Lower lobe of right lung (tissue), 2 donors: ENCODE measurements around the gene BHLHE40. TPM values are rescaled to one million over a fixed set of nuclear protein-coding genes. Genes with fewer than 3 reads are reported as not detected.

Experiments
- ATAC-seq, 2 donors: fragments of 200-7000 bp; cut with Tn5 transposase; one replicate each; pipeline ENCODE4 v1.9.1; 2020 to 2022; ENCODE audit warnings: mild to moderate bottlenecking in 2 of 2, moderate library complexity in 2 of 2
- DNase-seq: peaks from one replicate; pipeline ENCODE4 v3.0.0-alpha.2; 2020
- H3K27ac ChIP-seq: fragments of 200-600 bp; one replicate; pipeline ENCODE4 v1.8.0; 2022
- H3K27me3 ChIP-seq: fragments of 200-600 bp; one replicate; pipeline ENCODE4 v1.8.0; 2022; ENCODE audit warnings: low read depth
- H3K36me3 ChIP-seq: fragments of 200-600 bp; one replicate; pipeline ENCODE4 v1.8.0; 2022; ENCODE audit warnings: mild to moderate bottlenecking
- H3K4me1 ChIP-seq: fragments of 200-600 bp; one replicate; pipeline ENCODE4 v1.8.0; 2022
- H3K4me3 ChIP-seq: fragments of 200-600 bp; one replicate; pipeline ENCODE4 v1.8.0; 2022; ENCODE audit warnings: mild to moderate bottlenecking
- H3K9me3 ChIP-seq: fragments of 200-600 bp; one replicate; pipeline ENCODE4 v1.8.0; 2022
- CTCF ChIP-seq: fragments of 200-600 bp; IDR thresholded peaks from one replicate; pipeline ENCODE4 v1.8.0; 2022; ENCODE audit warnings: antibody characterized with exemption, mild to moderate bottlenecking
- intact Hi-C: fragments of 100-400 bp; cut with DNase I; formaldehyde crosslinking; loops from one replicate; pipeline ENCODE4 v1.11.0; 2022
- total RNA-seq: library from RNA; stranded (reverse); fragmentation: NEBNext Ultra II Directional; extraction: Animal tissue kit (Norgen Biotek cat#: 25700); gene quantifications from one replicate; pipeline ENCODE4 v1.2.1, GENCODE V29; 2021
- donor health status: DM: no; HTN: yes; CAD: no; lungs with severe emphysema.

Gene BHLHE40
- total RNA-seq, 1 donor from 2014 or later, result 84.8 TPM

DNA sequence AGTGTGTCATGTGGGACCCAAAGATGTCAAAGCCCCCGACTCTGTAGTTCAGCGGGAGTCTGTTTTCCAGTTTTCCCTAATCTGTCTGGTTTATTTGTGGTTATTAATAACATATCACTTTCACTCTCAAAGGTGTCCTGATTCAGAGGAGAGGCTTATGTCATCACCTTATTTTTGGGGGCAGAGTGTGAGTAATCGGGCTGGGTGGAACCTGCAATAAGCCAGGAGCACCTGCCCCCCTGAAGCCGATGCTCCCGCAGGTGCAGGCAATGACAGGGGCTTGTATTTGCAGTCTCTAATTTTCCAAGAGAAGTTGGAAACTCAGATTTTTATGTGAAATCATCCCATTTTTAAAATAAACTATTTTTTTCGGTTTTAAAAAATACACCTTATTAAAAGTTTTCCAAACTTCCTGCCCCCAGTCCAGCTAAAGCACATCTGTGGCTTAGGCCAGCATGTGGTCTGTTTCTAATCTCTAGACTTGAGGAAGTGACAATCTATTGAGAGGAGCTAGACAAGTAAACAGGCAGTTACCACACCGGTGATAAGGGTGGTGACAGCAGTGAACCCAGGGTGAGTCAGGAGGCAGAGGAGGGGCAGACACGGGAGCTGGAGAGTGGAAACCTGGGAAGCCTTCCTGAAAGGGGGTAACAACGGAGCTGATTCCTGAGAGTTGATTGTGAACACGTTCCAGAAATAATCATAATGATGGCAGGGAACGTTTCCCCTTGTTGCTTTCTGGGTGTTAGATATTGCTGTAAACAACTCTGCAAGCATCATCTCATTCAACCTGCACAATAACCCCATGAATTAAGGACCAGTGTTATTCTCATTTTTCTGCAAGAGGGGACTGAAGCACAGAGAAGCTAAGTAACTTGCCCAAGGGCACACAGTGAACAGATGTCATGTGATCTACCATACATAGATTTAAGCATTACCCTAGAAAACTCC lies 37.2 kb downstream of the BHLHE40 start:
- DNase-seq (peak; percentile 60), ATAC-seq (peak; percentile 73 to 76)
- peaks cover 45% of the 10 kb centered on the region for H3K4me1 ChIP-seq
- no peak for TF ChIP-seq CTCF
- no peaks in the 10 kb centered on the region for H3K36me3 ChIP-seq
- H3K4me3 ChIP-seq, result no peak overlapping the region
- peak overlapping the region; percentile 70 for H3K27ac ChIP-seq
- H3K9me3 ChIP-seq, result no peaks in the 10 kb centered on the region
- intact Hi-C loops, result no loop called here
- no peaks in the 10 kb centered on the region for H3K27me3 ChIP-seq

GRCh38 chr3:5017925-5018531 lies 38.8 kb downstream of the BHLHE40 start:
- H3K4me1 ChIP-seq, result peaks cover 30% of the 10 kb centered on the region
- intact Hi-C loops, result no loop called here
- peak; percentile 77 for DNase-seq
- no peaks in the 10 kb centered on the region for H3K27me3 ChIP-seq
- TF ChIP-seq CTCF, result no peak
- no peaks in the 10 kb centered on the region for H3K36me3 ChIP-seq
- no peak overlapping the region for H3K4me3 ChIP-seq
- H3K9me3 ChIP-seq, result no peaks in the 10 kb centered on the region
- H3K27ac ChIP-seq, result peak overlapping the region; percentile 70
- ATAC-seq, result peak; percentile 66 to 73

DNA sequence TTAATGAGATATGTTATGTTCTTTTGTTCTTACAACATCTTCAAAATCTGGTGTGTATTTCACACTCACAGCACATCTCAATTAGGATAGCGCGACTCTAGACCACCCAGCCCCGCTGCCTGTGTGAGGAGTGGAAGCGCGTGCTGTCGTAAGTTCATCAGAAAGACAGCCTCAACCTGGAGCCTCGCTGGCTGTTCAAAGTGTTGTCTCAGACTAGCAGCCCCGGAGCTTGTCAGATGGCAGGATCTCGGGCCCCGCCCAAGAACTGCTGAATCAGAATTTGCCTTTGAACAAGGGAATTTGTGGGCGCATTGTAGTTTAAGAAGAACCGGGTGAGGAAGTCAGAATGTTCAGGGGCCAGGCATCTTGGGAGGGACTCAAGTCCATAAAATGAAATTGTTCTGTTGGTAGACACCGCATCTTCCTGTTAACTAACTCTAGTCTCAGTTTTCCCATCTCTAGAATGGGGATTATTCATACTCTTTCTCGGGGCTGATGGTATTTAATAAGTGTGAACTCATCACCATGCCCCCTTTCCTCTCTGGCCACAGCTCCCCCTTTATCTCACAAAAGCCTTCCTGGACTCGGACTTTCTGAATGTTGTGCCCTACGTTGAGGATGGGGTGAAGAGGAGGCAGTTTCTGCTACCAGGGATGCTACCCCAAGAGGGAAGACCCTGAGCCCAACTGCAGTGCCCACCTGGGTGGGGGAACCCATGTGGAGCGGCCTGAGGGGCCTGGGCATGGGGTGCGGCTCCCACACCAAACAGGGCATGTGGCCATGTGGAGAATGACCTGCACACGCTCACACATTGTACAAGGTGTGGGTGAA lies 40.4 kb downstream of the BHLHE40 start:
- Histone ChIP-seq H3K27ac (no peak overlapping the region), H3K9me3 (no peaks in the 10 kb centered on the region), H3K4me1 (peaks cover 29% of the 10 kb centered on the region), H3K27me3 (no peaks in the 10 kb centered on the region), H3K4me3 (no peak overlapping the region), H3K36me3 (no peaks in the 10 kb centered on the region)
- intact Hi-C loops, result no loop called here
- peak; percentile 66 for DNase-seq
- no peak for TF ChIP-seq CTCF
- no peak for ATAC-seq

DNA sequence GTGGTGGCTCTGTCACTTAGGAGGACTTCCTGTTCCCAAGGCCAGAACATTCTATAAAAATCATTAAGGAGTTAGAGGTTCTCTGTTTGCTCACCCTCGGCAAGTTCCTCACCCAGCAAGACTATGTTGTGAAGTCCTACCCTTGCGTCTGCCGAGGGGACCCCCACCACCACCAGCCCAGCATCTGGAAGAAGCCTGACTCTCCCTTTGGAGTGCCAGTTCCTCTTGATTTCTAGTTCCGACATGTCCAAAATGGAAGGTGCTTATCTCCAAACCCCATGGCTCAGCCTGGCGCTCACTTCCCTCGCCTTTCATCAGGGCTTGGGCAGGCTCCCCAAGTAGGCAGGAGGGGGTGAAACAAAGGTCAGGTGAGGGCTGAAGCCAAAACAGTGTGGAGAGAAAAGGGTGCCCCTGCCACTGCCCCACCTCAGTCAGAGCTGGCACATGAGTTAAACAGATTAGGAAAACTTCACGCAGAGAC lies 41.0 kb downstream of the BHLHE40 start:
- Histone ChIP-seq H3K4me1 (peaks cover 29% of the 10 kb centered on the region), H3K4me3 (no peak overlapping the region), H3K9me3 (no peaks in the 10 kb centered on the region), H3K27me3 (no peaks in the 10 kb centered on the region), H3K36me3 (no peaks in the 10 kb centered on the region), H3K27ac (no peak overlapping the region)
- TF ChIP-seq CTCF, result no peak
- DNase-seq (no peak), ATAC-seq (no peak)
- intact Hi-C loops, result no loop called here
